Measurements from ENCODE around the gene TUT7.
A peak's percentile ranks its signal among the peaks of the same experiment; 100 is the strongest.
"Not testable (repeated sequence)": the region's sequence is repeated elsewhere in the genome, so short reads cannot be mapped to it uniquely, and the experiment has no call there.

The TUT7 gene

DNA sequence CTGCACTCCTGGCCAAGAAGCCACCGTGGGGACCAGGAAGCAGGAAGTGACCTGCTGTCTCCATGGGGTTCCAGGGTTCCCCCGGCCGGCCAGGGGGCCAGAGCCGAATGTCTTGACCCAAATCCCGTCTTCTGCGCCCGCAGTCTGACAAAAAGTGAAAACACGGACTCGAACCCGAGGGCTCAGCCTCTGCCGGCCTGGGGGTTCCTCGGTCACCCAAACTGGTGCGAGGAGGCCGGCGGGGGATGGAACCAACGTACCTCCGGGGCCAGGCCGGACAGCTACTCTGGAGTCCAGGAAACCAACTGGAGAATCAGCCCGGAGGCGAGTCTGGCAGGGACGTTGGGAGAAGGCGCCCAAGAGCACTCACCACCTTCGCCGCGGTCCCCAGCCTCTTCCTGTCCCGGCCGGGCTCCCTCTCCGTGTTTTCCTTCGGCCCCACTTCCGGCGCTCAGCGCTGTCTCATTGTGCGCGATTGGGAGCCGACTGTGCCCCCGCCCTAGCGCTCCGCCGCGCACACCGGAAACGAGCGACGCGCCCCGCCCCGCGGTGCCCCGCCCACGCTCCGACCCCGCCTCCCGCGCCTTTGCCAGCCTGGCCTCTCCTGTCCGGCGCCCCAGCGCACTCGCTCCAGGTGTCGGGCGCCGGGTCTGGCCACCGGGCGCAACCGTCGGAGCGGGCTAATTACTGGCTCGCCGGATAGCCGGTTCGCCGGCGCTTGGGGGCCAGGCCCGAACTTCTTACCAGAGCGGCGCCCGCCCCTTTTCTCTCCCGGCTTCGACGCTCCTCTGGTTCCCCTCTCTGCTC is at the start of gene TUT7:
Gene TUT7 (minus strand): TSS at position 400 of the 807 bp plus-strand sequence. CDS start 1,211 bp downstream, outside the sequence.
- DNase-seq = peak; percentile 67

GRCh38 chr9:86402591-86402990 is 48.4 kb upstream of the TUT7 start:
- DNase-seq = no peak

GRCh38 chr9:86396412-86396811 is 42.2 kb upstream of the TUT7 start:
- DNase-seq = no peak

- DNase-seq = not testable (repeated sequence)
These were observed 36.0 kb upstream of the TUT7 start for GRCh38 chr9:86390184-86390583.

DNA sequence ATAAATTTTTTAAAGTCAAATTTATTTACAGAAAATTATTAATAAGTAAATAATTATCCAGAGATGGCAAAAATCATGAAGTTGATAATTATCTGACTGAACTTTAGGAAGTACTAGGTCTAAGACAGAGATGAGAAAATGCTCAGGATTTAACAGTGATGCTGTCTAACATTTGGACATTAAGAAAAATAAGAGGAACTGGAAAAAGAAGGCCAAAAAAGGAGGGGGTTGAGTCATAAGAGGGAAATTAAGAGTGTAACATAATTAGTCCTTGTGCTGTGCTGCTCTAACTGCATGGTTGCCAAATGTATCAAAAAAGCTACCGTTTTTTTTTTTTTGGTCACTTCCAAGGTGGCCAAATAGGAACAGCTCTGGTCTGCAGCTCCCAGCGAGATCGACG is 35.4 kb upstream of the TUT7 start:
- no peak for DNase-seq

- DNase-seq = no peak
These were observed 33.2 kb upstream of the TUT7 start for GRCh38 chr9:86387376-86387775.

- not testable (repeated sequence) for DNase-seq
These were observed 28.8 kb upstream of the TUT7 start for GRCh38 chr9:86383000-86383399.

GRCh38 chr9:86376016-86376415 is 21.8 kb upstream of the TUT7 start:
- no peak for DNase-seq

DNA sequence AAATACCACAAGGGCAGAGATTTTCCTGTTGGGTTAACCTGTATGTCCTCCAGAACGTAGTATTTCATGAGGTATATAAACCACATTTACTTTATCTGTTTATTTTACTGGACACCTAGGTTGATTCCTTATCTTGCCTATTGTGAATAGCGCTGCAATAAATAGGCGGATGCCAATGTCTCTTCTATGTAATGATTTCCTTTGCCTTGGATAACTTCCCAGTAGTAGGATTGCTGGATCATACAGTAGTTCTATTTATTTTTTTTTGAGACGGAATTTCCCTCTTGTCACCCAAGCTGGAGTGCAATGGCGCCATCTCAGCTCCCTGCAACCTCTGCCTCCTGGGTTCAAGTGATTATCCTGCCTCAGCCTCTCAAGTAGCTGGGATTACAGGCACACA is 15.6 kb upstream of the TUT7 start:
- no peak for DNase-seq

DNA sequence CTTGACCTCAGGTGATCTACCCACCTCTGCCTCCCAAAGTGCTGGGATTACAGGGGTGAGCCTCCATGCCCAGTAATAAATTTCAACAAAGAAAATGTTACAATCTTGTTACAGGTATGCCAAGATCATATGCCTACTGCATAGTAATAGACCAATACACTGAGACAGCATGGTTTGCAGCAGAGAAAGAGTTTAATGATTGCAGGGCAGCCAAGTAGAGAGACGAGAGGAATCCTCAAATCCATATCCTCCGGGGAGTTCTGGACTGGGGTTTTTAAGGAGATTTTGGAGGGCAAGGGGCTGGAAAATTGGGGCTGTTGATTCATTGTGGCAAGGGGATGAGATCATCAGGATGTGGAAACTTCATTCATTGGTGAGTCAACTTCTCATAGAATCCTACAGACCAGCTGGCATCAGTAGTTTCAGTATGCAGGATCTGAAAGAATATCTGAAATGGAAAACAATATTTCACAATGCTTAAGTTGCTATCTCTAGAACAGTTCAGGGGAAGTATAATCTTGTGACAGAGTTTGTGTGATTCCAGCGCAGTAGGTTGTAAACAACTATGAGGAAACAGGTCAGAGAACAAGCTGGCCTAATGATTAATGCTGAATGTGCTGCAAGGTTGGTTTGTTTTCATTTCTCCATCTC is 14.8 kb upstream of the TUT7 start:
- DNase-seq = no peak

DNA sequence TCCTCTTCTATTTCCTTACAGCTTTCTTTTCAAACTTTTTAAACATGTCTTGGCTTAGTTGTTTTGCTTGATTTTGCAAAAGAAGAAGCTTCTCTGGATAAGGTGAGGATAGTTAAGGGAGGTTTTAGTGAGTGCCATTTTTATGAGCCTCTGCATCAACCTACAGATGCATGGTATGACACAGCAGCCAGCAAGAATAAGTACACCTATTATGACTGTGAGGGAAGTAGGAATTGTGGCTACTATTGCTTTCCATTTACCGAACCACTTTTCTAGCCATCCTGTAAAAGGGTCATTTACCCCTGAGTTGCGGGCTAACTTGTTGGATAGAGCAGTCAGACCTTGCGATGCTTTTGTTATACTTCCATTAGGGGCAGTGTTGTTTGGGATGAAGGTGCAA is 7.0 kb upstream of the TUT7 start:
- DNase-seq = no peak

DNA sequence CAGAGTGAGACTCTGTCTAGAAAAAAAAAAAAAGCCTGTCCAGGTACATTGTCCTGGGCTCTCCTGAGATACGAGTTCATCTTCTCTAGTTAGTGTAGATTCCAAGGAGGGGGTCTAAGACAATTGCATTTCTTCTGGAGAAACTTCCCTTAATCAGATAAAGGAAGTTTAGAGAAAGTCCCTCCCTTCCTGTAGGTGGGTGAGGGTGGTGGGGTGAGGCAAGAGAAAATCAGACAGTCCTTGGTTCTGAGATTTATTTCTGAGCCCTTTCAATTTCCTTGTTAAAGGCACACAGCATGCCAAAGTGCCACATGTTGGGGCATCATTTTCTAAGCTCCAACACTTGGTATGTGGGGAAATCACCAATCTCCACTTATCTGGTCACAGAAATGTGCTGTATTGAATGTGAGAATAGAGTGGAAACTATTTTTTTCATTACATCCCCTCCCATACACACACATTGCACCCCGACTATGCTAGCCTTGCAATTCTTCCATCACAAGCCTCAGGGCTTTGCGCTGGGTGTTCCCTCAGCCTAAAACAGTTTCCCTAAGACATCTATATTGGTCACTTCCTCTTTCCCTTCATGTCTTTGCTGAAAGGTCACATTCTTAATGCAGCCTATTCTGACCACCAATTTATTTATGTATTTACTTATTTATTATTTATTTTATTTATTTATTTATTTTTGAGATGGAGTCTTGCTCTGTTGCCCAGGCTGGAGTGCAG is 5.1 kb upstream of the TUT7 start:
- DNase-seq = no peak

GRCh38 chr9:86356871-86357866 is 3.0 kb upstream of the TUT7 start:
- no peak for DNase-seq

- DNase-seq = no peak
These were observed 1.6 kb upstream of the TUT7 start for GRCh38 chr9:86355814-86356213.

- no peak for DNase-seq
These were observed 654 bp upstream of the TUT7 start for GRCh38 chr9:86354818-86355309.

DNA sequence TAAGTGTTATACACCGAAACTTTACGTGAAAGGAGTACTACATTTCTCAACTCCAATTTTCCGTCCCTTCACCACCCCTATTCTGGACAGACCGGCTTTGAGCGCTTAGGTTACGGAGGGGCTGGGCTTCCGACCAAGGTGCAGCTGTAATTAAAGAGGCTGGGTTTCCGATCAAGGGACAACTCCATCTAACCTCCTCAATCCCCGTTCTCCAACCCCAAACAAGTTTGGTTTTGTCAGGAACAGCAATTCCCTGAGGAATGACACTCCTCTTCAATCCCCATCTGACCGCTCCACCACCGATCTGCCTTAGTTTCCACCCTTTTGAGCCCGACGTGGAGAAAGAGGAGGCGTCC is 577 bp downstream of the TUT7 start:
- DNase-seq = no peak

DNA sequence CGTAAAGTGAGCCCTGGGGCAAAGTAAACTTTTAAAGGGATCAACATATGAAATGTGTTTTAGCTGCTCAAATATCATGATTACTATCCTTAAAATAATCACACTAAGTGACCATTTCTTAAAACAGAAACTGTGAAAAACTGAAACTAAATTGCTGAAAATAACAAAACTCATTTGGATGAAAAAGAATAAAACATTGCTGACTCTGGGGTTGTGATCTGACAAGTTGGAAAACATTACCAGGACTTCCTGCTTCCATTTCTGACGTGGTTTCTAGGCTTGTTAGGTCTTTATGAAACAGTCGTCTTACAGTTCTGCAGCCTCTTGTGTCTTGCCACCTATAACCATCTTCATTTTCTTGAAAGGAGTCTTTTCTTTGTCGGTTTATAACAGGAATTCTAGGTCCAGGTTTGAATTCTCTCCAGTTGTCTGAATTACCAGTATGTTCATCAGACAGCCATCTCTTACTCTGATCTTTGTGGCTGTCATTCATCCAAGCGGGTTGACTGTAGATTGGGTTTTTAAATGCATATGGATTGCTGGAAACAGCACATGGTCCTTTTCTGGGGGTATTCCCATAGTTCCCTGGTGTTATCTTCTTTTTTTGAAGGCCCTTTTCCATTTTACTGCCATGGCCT is 1.7 kb downstream of the TUT7 start:
- no peak for DNase-seq

GRCh38 chr9:86351880-86352279 is 2.3 kb downstream of the TUT7 start:
- DNase-seq = no peak

DNA sequence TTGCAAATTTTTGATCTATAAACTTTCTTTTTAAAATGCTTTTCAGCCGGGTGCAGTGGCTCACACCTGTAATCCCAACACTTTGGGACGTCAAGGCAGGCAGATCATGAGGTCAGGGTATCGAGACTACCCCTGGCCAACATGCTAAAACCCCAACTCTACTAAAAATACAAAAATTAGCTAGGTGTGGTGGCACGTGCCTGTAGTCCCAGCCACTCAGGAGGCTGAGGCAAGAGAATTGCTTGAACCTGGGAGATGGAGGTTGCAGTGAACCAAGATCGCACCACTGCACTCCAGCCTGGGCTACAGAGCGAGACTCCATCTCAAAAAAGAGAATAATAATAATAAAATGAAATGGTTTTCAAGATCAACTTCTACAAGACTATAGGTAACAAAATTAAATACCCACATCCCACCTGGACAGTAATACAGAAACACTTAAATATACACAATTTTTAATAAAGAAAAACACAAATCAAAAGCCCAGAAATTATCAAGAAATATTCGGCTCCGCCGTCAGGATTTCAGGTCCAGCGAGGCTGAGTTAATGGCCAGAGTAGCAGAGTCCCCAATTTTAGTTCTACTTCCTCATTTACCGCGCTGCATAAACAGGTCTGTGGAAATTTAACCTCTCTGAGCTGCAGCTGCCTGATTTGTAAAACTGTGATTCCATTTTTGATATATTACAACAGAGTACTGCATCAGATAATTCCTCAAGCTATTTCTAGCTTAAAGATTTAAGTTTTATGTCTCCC is 4.0 kb downstream of the TUT7 start:
- DNase-seq = no peak

DNA sequence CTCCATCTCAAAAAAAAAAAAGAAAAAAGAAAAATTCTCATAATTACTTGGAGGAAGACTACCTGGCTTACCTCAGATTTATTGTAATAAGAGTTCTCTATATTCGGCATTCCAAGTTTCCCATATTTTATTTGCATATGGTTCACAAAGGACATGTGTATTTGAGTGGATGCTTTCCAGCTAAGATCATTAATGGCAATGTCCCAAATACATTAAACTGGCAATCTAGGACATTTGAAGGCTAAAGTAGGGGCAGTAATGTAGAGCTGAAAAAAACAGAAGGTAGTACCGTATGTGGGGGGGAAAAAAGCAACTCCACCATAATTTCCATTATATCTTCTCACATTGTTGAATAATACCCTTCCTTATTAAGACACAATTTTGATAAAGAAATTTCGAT is 4.9 kb downstream of the TUT7 start:
- no peak for DNase-seq

DNA sequence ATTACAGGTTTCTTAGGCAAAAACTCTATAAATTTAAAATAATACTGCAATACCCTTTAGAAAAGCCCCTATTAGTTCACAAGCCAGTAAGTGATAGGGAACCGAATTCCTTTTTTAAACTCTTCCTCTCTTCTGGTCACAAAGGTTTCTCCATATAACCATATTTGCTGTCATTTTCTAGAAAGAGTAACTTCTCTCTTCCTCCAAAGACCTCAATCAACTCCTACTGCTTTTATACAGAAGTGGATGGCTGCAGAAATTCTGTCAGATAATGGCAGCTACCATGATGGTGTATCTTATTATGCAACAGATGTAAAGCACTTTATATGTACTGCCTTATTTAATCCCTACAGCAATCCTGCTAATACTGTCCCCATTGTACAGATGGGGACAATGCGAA is 6.2 kb downstream of the TUT7 start:
- DNase-seq = no peak
